ENCODE results near the gene ACAD8. TPM values are rescaled to one million over a fixed set of nuclear protein-coding genes. Genes with fewer than 3 reads are reported as not detected.

ACAD8 gene
- polyA plus RNA-seq, 1 donor from 2014 or later, result 68.8 TPM

- no peaks in the 10 kb centered on the region for H3K79me2 ChIP-seq (replicated peaks; ENCODE audit: insufficient read depth, low read length)
- no peak for TF ChIP-seq POLR2AphosphoS5 (IDR thresholded peaks at IDR 0.05)
- TF ChIP-seq CTCF (IDR thresholded peaks at IDR 0.05; ENCODE audit: poor library complexity, severe bottlenecking), result peak; percentile 55
- peak; percentile 49 for TF ChIP-seq SMC3 (conservative IDR thresholded peaks at IDR 0.05; ENCODE audit: poor library complexity)
- no peak for TF ChIP-seq MXI1 (conservative IDR thresholded peaks at IDR 0.05; ENCODE audit: poor library complexity, severe bottlenecking)
- TF ChIP-seq RAD21 (conservative IDR thresholded peaks at IDR 0.05), result peak; percentile 30
- TF ChIP-seq REST (IDR thresholded peaks at IDR 0.05; ENCODE audit: borderline replicate concordance), result no peak
- TF ChIP-seq TAF1 (IDR thresholded peaks at IDR 0.05; ENCODE audit: low read depth), result no peak
- no peak for TF ChIP-seq EZH2 (IDR thresholded peaks at IDR 0.05; ENCODE audit: borderline replicate concordance, insufficient read depth, low read length, poor library complexity, severe bottlenecking)
- no peak for TF ChIP-seq EP300 (conservative IDR thresholded peaks at IDR 0.05; ENCODE audit: poor library complexity, severe bottlenecking)
- H2AFZ ChIP-seq (ENCODE audit: low read depth, low read length), result no peak overlapping the region
- no peaks in the 10 kb centered on the region for H4K20me1 ChIP-seq (ENCODE audit: insufficient read depth)
- no peaks in the 10 kb centered on the region for H3K9me2 ChIP-seq (ENCODE audit: insufficient read depth, low read length)
- H3F3A ChIP-seq (ENCODE audit: insufficient read depth, low read length, poor library complexity, severe bottlenecking), result no peaks in the 10 kb centered on the region
- H3K27ac ChIP-seq (ENCODE audit: low read length), result no peak overlapping the region
- H3K4me3 ChIP-seq (ENCODE audit: low read length), result no peak overlapping the region
- H3K27me3 ChIP-seq (ENCODE audit: insufficient read depth, low read depth, low read length), result no peaks in the 10 kb centered on the region
- H3K4me2 ChIP-seq (ENCODE audit: low read length), result no peak overlapping the region
- H3K36me3 ChIP-seq (ENCODE audit: insufficient read depth, low read length), result peaks cover 4% of the 10 kb centered on the region
- no peak overlapping the region for H3K9ac ChIP-seq (ENCODE audit: low read length)
- H3K9me3 ChIP-seq (ENCODE audit: low read length), result no peaks in the 10 kb centered on the region
Measured at GRCh38 chr11:134261626-134262488, 8.5 kb downstream of the ACAD8 start.

- no peak overlapping the region for H2AFZ ChIP-seq (ENCODE audit: low read depth, low read length)
- peaks cover 4% of the 10 kb centered on the region for H3K36me3 ChIP-seq (ENCODE audit: insufficient read depth, low read length)
- no peaks in the 10 kb centered on the region for H3K79me2 ChIP-seq (replicated peaks; ENCODE audit: insufficient read depth, low read length)
- H3K9me3 ChIP-seq (ENCODE audit: low read length), result no peaks in the 10 kb centered on the region
- no peaks in the 10 kb centered on the region for H3K9me2 ChIP-seq (ENCODE audit: insufficient read depth, low read length)
- no peaks in the 10 kb centered on the region for H3K27me3 ChIP-seq (ENCODE audit: insufficient read depth, low read depth, low read length)
- no peak overlapping the region for H3K4me2 ChIP-seq (ENCODE audit: low read length)
- no peak overlapping the region for H3K27ac ChIP-seq (ENCODE audit: low read length)
- no peaks in the 10 kb centered on the region for H3F3A ChIP-seq (ENCODE audit: insufficient read depth, low read length, poor library complexity, severe bottlenecking)
- no peaks in the 10 kb centered on the region for H4K20me1 ChIP-seq (ENCODE audit: insufficient read depth)
- H3K4me3 ChIP-seq (ENCODE audit: low read length), result no peak overlapping the region
- no peak for TF ChIP-seq SMC3 (conservative IDR thresholded peaks at IDR 0.05; ENCODE audit: poor library complexity)
- TF ChIP-seq REST (IDR thresholded peaks at IDR 0.05; ENCODE audit: borderline replicate concordance), result no peak
- no peak for TF ChIP-seq MXI1 (conservative IDR thresholded peaks at IDR 0.05; ENCODE audit: poor library complexity, severe bottlenecking)
- TF ChIP-seq EZH2 (IDR thresholded peaks at IDR 0.05; ENCODE audit: borderline replicate concordance, insufficient read depth, low read length, poor library complexity, severe bottlenecking), result no peak
- TF ChIP-seq EP300 (conservative IDR thresholded peaks at IDR 0.05; ENCODE audit: poor library complexity, severe bottlenecking), result no peak
- no peak for TF ChIP-seq TAF1 (IDR thresholded peaks at IDR 0.05; ENCODE audit: low read depth)
- no peak for TF ChIP-seq CTCF (IDR thresholded peaks at IDR 0.05; ENCODE audit: poor library complexity, severe bottlenecking)
- TF ChIP-seq RAD21 (conservative IDR thresholded peaks at IDR 0.05), result no peak
- TF ChIP-seq POLR2AphosphoS5 (IDR thresholded peaks at IDR 0.05), result no peak
- no peak overlapping the region for H3K9ac ChIP-seq (ENCODE audit: low read length)
Measured at GRCh38 chr11:134264966-134265764, 11.8 kb downstream of the ACAD8 start.
